ENCODE results near the gene PCBD1.

The PCBD1 gene

GRCh38 chr10:70898687-70899086 lies 10.3 kb upstream of the PCBD1 start:
- Histone ChIP-seq H3K4me3 (ENCODE audit: low read length) (no peak overlapping the region), H3K36me3 (ENCODE audit: control insufficient read depth, insufficient read depth, low read length, severe bottlenecking) (no peaks in the 10 kb centered on the region), H3K27me3 (replicated peaks; ENCODE audit: control insufficient read depth, insufficient read depth, low read length) (peaks cover 7% of the 10 kb centered on the region), H3K9me3 (ENCODE audit: control insufficient read depth, low read length) (peaks cover 3% of the 10 kb centered on the region), H3K9ac (ENCODE audit: low read length) (no peak overlapping the region), H3K4me1 (ENCODE audit: control insufficient read depth, insufficient read depth, low read length) (no peaks in the 10 kb centered on the region)
- no peak for DNase-seq (ENCODE audit: low read depth)

GRCh38 chr10:70896551-70896950 lies 8.2 kb upstream of the PCBD1 start:
- Histone ChIP-seq H3K4me3 (ENCODE audit: low read length) (no peak overlapping the region), H3K27me3 (replicated peaks; ENCODE audit: control insufficient read depth, insufficient read depth, low read length) (no peaks in the 10 kb centered on the region), H3K9ac (ENCODE audit: low read length) (no peak overlapping the region), H3K4me1 (ENCODE audit: control insufficient read depth, insufficient read depth, low read length) (no peaks in the 10 kb centered on the region), H3K36me3 (ENCODE audit: control insufficient read depth, insufficient read depth, low read length, severe bottlenecking) (no peaks in the 10 kb centered on the region), H3K9me3 (ENCODE audit: control insufficient read depth, low read length) (peaks cover 3% of the 10 kb centered on the region)
- DNase-seq (ENCODE audit: low read depth): no peak

- no peak overlapping the region for H3K9ac ChIP-seq (ENCODE audit: low read length)
- H3K36me3 ChIP-seq (ENCODE audit: control insufficient read depth, insufficient read depth, low read length, severe bottlenecking): no peaks in the 10 kb centered on the region
- no peaks in the 10 kb centered on the region for H3K27me3 ChIP-seq (replicated peaks; ENCODE audit: control insufficient read depth, insufficient read depth, low read length)
- H3K9me3 ChIP-seq (ENCODE audit: control insufficient read depth, low read length): peaks cover 3% of the 10 kb centered on the region
- no peak for DNase-seq (ENCODE audit: low read depth)
- peaks cover 1% of the 10 kb centered on the region for H3K4me1 ChIP-seq (ENCODE audit: control insufficient read depth, insufficient read depth, low read length)
- no peak overlapping the region for H3K4me3 ChIP-seq (ENCODE audit: low read length)
These were observed 6.1 kb upstream of the PCBD1 start for GRCh38 chr10:70894416-70894815.

GRCh38 chr10:70893227-70894006 lies 5.1 kb upstream of the PCBD1 start:
- Histone ChIP-seq H3K36me3 (ENCODE audit: control insufficient read depth, insufficient read depth, low read length, severe bottlenecking) (no peaks in the 10 kb centered on the region), H3K4me1 (ENCODE audit: control insufficient read depth, insufficient read depth, low read length) (peaks cover 10% of the 10 kb centered on the region), H3K9ac (ENCODE audit: low read length) (no peak overlapping the region), H3K4me3 (ENCODE audit: low read length) (no peak overlapping the region), H3K9me3 (ENCODE audit: control insufficient read depth, low read length) (peaks cover 3% of the 10 kb centered on the region), H3K27me3 (replicated peaks; ENCODE audit: control insufficient read depth, insufficient read depth, low read length) (no peaks in the 10 kb centered on the region)
- no peak for DNase-seq (ENCODE audit: low read depth)

- peaks cover 3% of the 10 kb centered on the region for H3K9me3 ChIP-seq (ENCODE audit: control insufficient read depth, low read length)
- peaks cover 11% of the 10 kb centered on the region for H3K4me1 ChIP-seq (ENCODE audit: control insufficient read depth, insufficient read depth, low read length)
- DNase-seq (ENCODE audit: low read depth): no peak
- H3K9ac ChIP-seq (ENCODE audit: low read length): no peak overlapping the region
- H3K4me3 ChIP-seq (ENCODE audit: low read length): no peak overlapping the region
- no peaks in the 10 kb centered on the region for H3K36me3 ChIP-seq (ENCODE audit: control insufficient read depth, insufficient read depth, low read length, severe bottlenecking)
- H3K27me3 ChIP-seq (replicated peaks; ENCODE audit: control insufficient read depth, insufficient read depth, low read length): no peaks in the 10 kb centered on the region
These were observed 4.3 kb upstream of the PCBD1 start for GRCh38 chr10:70892631-70893030.

- H3K9me3 ChIP-seq (ENCODE audit: control insufficient read depth, low read length): peaks cover 3% of the 10 kb centered on the region
- H3K9ac ChIP-seq (ENCODE audit: low read length): no peak overlapping the region
- H3K4me3 ChIP-seq (ENCODE audit: low read length): no peak overlapping the region
- H3K27me3 ChIP-seq (replicated peaks; ENCODE audit: control insufficient read depth, insufficient read depth, low read length): no peaks in the 10 kb centered on the region
- peaks cover 21% of the 10 kb centered on the region for H3K4me1 ChIP-seq (ENCODE audit: control insufficient read depth, insufficient read depth, low read length)
- no peaks in the 10 kb centered on the region for H3K36me3 ChIP-seq (ENCODE audit: control insufficient read depth, insufficient read depth, low read length, severe bottlenecking)
- no peak for DNase-seq (ENCODE audit: low read depth)
These were observed 3.3 kb upstream of the PCBD1 start for GRCh38 chr10:70891627-70892026.

GRCh38 chr10:70890917-70891431 lies 2.6 kb upstream of the PCBD1 start:
- peak; percentile 14 for DNase-seq (ENCODE audit: low read depth)
- H3K9ac ChIP-seq (ENCODE audit: low read length): no peak overlapping the region
- no peaks in the 10 kb centered on the region for H3K27me3 ChIP-seq (replicated peaks; ENCODE audit: control insufficient read depth, insufficient read depth, low read length)
- peaks cover 27% of the 10 kb centered on the region for H3K4me1 ChIP-seq (ENCODE audit: control insufficient read depth, insufficient read depth, low read length)
- H3K9me3 ChIP-seq (ENCODE audit: control insufficient read depth, low read length): no peaks in the 10 kb centered on the region
- no peaks in the 10 kb centered on the region for H3K36me3 ChIP-seq (ENCODE audit: control insufficient read depth, insufficient read depth, low read length, severe bottlenecking)
- H3K4me3 ChIP-seq (ENCODE audit: low read length): no peak overlapping the region

- no peaks in the 10 kb centered on the region for H3K27me3 ChIP-seq (replicated peaks; ENCODE audit: control insufficient read depth, insufficient read depth, low read length)
- H3K4me1 ChIP-seq (ENCODE audit: control insufficient read depth, insufficient read depth, low read length): peaks cover 40% of the 10 kb centered on the region
- H3K9ac ChIP-seq (ENCODE audit: low read length): no peak overlapping the region
- peak overlapping the region; percentile 88 for H3K4me3 ChIP-seq (ENCODE audit: low read length)
- peaks cover 13% of the 10 kb centered on the region for H3K36me3 ChIP-seq (ENCODE audit: control insufficient read depth, insufficient read depth, low read length, severe bottlenecking)
- DNase-seq (ENCODE audit: low read depth): no peak
- no peaks in the 10 kb centered on the region for H3K9me3 ChIP-seq (ENCODE audit: control insufficient read depth, low read length)
These were observed 926 bp upstream of the PCBD1 start for GRCh38 chr10:70889291-70889690.

- Histone ChIP-seq H3K9ac (ENCODE audit: low read length) (peak overlapping the region; percentile 90), H3K4me1 (ENCODE audit: control insufficient read depth, insufficient read depth, low read length) (peaks cover 40% of the 10 kb centered on the region), H3K9me3 (ENCODE audit: control insufficient read depth, low read length) (no peaks in the 10 kb centered on the region), H3K36me3 (ENCODE audit: control insufficient read depth, insufficient read depth, low read length, severe bottlenecking) (peaks cover 23% of the 10 kb centered on the region), H3K4me3 (ENCODE audit: low read length) (peak overlapping the region; percentile 88), H3K27me3 (replicated peaks; ENCODE audit: control insufficient read depth, insufficient read depth, low read length) (no peaks in the 10 kb centered on the region)
- DNase-seq (ENCODE audit: low read depth): no peak
These were observed 1.3 kb downstream of the PCBD1 start for GRCh38 chr10:70886921-70887665.

GRCh38 chr10:70885931-70886903 lies 2.1 kb downstream of the PCBD1 start:
- no peak for DNase-seq (ENCODE audit: low read depth)
- no peaks in the 10 kb centered on the region for H3K9me3 ChIP-seq (ENCODE audit: control insufficient read depth, low read length)
- no peaks in the 10 kb centered on the region for H3K27me3 ChIP-seq (replicated peaks; ENCODE audit: control insufficient read depth, insufficient read depth, low read length)
- H3K4me3 ChIP-seq (ENCODE audit: low read length): no peak overlapping the region
- peaks cover 40% of the 10 kb centered on the region for H3K4me1 ChIP-seq (ENCODE audit: control insufficient read depth, insufficient read depth, low read length)
- H3K9ac ChIP-seq (ENCODE audit: low read length): peak overlapping the region; percentile 18
- H3K36me3 ChIP-seq (ENCODE audit: control insufficient read depth, insufficient read depth, low read length, severe bottlenecking): peaks cover 28% of the 10 kb centered on the region
